ENCODE data around the gene WWOX. TPM values are rescaled to one million over a fixed set of nuclear protein-coding genes. Genes with fewer than 3 reads are reported as not detected.

WWOX gene
- total and polyA plus RNA-seq, 2 of the 8 experiments (the other 6 are each of a cell fraction or from before 2014, with no cell fraction given), result 5.4 to 16.7 TPM

DNA sequence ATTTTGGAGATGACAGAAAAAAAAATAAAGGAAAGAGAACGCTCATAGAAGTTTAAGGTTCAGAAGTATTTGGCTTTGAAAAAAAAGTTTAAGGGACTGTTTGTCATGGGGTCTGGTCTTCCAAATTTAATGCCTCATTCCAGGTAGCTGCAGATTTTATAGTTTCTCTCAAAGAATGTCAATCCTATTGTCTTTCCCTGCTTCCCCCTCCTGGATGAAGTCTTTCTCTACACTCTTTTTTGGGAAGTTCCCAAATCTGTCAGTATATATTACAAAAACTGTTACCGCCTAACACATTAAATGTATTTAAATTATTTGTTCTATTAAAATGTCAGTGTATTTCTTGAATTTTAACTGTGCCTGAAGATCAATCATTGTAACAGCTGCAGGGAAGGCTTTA, 1043.6 kb downstream of the WWOX start (continued):
- TF ChIP-seq, protein P1, sequence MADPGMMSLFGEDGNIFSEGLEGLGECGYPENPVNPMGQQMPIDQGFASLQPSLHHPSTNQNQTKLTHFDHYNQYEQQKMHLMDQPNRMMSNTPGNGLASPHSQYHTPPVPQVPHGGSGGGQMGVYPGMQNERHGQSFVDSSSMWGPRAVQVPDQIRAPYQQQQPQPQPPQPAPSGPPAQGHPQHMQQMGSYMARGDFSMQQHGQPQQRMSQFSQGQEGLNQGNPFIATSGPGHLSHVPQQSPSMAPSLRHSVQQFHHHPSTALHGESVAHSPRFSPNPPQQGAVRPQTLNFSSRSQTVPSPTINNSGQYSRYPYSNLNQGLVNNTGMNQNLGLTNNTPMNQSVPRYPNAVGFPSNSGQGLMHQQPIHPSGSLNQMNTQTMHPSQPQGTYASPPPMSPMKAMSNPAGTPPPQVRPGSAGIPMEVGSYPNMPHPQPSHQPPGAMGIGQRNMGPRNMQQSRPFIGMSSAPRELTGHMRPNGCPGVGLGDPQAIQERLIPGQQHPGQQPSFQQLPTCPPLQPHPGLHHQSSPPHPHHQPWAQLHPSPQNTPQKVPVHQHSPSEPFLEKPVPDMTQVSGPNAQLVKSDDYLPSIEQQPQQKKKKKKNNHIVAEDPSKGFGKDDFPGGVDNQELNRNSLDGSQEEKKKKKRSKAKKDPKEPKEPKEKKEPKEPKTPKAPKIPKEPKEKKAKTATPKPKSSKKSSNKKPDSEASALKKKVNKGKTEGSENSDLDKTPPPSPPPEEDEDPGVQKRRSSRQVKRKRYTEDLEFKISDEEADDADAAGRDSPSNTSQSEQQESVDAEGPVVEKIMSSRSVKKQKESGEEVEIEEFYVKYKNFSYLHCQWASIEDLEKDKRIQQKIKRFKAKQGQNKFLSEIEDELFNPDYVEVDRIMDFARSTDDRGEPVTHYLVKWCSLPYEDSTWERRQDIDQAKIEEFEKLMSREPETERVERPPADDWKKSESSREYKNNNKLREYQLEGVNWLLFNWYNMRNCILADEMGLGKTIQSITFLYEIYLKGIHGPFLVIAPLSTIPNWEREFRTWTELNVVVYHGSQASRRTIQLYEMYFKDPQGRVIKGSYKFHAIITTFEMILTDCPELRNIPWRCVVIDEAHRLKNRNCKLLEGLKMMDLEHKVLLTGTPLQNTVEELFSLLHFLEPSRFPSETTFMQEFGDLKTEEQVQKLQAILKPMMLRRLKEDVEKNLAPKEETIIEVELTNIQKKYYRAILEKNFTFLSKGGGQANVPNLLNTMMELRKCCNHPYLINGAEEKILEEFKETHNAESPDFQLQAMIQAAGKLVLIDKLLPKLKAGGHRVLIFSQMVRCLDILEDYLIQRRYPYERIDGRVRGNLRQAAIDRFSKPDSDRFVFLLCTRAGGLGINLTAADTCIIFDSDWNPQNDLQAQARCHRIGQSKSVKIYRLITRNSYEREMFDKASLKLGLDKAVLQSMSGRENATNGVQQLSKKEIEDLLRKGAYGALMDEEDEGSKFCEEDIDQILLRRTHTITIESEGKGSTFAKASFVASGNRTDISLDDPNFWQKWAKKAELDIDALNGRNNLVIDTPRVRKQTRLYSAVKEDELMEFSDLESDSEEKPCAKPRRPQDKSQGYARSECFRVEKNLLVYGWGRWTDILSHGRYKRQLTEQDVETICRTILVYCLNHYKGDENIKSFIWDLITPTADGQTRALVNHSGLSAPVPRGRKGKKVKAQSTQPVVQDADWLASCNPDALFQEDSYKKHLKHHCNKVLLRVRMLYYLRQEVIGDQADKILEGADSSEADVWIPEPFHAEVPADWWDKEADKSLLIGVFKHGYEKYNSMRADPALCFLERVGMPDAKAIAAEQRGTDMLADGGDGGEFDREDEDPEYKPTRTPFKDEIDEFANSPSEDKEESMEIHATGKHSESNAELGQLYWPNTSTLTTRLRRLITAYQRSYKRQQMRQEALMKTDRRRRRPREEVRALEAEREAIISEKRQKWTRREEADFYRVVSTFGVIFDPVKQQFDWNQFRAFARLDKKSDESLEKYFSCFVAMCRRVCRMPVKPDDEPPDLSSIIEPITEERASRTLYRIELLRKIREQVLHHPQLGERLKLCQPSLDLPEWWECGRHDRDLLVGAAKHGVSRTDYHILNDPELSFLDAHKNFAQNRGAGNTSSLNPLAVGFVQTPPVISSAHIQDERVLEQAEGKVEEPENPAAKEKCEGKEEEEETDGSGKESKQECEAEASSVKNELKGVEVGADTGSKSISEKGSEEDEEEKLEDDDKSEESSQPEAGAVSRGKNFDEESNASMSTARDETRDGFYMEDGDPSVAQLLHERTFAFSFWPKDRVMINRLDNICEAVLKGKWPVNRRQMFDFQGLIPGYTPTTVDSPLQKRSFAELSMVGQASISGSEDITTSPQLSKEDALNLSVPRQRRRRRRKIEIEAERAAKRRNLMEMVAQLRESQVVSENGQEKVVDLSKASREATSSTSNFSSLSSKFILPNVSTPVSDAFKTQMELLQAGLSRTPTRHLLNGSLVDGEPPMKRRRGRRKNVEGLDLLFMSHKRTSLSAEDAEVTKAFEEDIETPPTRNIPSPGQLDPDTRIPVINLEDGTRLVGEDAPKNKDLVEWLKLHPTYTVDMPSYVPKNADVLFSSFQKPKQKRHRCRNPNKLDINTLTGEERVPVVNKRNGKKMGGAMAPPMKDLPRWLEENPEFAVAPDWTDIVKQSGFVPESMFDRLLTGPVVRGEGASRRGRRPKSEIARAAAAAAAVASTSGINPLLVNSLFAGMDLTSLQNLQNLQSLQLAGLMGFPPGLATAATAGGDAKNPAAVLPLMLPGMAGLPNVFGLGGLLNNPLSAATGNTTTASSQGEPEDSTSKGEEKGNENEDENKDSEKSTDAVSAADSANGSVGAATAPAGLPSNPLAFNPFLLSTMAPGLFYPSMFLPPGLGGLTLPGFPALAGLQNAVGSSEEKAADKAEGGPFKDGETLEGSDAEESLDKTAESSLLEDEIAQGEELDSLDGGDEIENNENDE (IDR thresholded peaks at IDR 0.05; ENCODE audit: insufficient replicate concordance, low read length), result no peak

Measured in H1 (cell line).